H9 (cell line): Measurements from ENCODE around the gene MBD3L2B. TPM values are rescaled to one million over a fixed set of nuclear protein-coding genes. Genes with fewer than 3 reads are reported as not detected.

ENCODE experiments used
- DNase-seq: peaks from one replicate; pipeline ENCODE4 v3.0.0-alpha.2; 2017
- H2AFZ ChIP-seq: one replicate; pipeline ENCODE4 v1.6.1; 2013; ENCODE audit warnings: mild to moderate bottlenecking, low read length, control low read depth, moderate library complexity
- H2AK5ac ChIP-seq: 2 replicates; pipeline ENCODE4 v1.6.1; 2013; ENCODE audit warnings: low read length, control low read depth, mixed read lengths; ENCODE audit not compliant: insufficient read length
- H2BK120ac ChIP-seq: one replicate; pipeline ENCODE4 v1.6.1; 2013; ENCODE audit warnings: low read depth, mild to moderate bottlenecking, low read length, control low read depth, inconsistent platforms; ENCODE audit not compliant: poor library complexity, severe bottlenecking
- H2BK12ac ChIP-seq: 2 replicates; pipeline ENCODE4 v1.6.1; 2013; ENCODE audit warnings: low read length, control low read depth, mixed read lengths, low read depth; ENCODE audit not compliant: insufficient read length
- H2BK15ac ChIP-seq: 2 replicates; pipeline ENCODE4 v1.6.1; 2013; ENCODE audit warnings: low read depth, low read length, control low read depth
- H2BK20ac ChIP-seq: one replicate; pipeline ENCODE4 v1.6.1; 2013; ENCODE audit warnings: low read depth, mild to moderate bottlenecking, low read length, control low read depth, inconsistent platforms; ENCODE audit not compliant: poor library complexity, severe bottlenecking
- H2BK5ac ChIP-seq: 2 replicates; pipeline ENCODE4 v1.6.1; 2013; ENCODE audit warnings: low read length, control low read depth, mixed read lengths; ENCODE audit not compliant: insufficient read length
- H3K14ac ChIP-seq: 2 replicates; pipeline ENCODE4 v1.6.1; 2013; ENCODE audit warnings: low read length, control low read depth; ENCODE audit not compliant: insufficient read depth
- H3K18ac ChIP-seq: 2 replicates; pipeline ENCODE4 v1.6.1; 2013; ENCODE audit warnings: low read depth, mild to moderate bottlenecking, mixed read lengths, low read length, control low read depth; ENCODE audit not compliant: insufficient read length
- H3K23ac ChIP-seq: 2 replicates; pipeline ENCODE4 v1.6.1; 2013; ENCODE audit warnings: low read length, control low read depth, mixed read lengths, low read depth; ENCODE audit not compliant: insufficient read length
- H3K23me2 ChIP-seq: 2 replicates; pipeline ENCODE4 v1.6.1; 2013; ENCODE audit warnings: low read depth, mild to moderate bottlenecking, mixed read lengths, low read length, control low read depth; ENCODE audit not compliant: insufficient read length, poor library complexity, severe bottlenecking
- H3K27ac ChIP-seq: 2 replicates; pipeline ENCODE4 v1.5.1; 2013; ENCODE audit warnings: low read length, control low read depth, mixed read lengths, low read depth; ENCODE audit not compliant: insufficient read length
- H3K27me3 ChIP-seq: 2 replicates; pipeline ENCODE4 v1.6.1; 2013; ENCODE audit warnings: low read length, control low read depth, inconsistent platforms; ENCODE audit not compliant: insufficient read depth
- H3K4ac ChIP-seq: 2 replicates; pipeline ENCODE4 v1.6.1; 2013; ENCODE audit warnings: low read depth, mild to moderate bottlenecking, control low read depth, inconsistent platforms, low read length, moderate library complexity
- H3K4me1 ChIP-seq: 2 replicates; pipeline ENCODE4 v1.6.1; 2013; ENCODE audit warnings: low read length, control low read depth, inconsistent platforms; ENCODE audit not compliant: insufficient read depth
- H3K4me2 ChIP-seq: 2 replicates; pipeline ENCODE4 v1.6.1; 2013; ENCODE audit warnings: low read length, control low read depth, mixed read lengths; ENCODE audit not compliant: insufficient read length, insufficient read depth
- H3K56ac ChIP-seq: 2 replicates; pipeline ENCODE4 v1.6.1; 2013; ENCODE audit warnings: low read depth, mild to moderate bottlenecking, mixed read lengths, low read length, control low read depth; ENCODE audit not compliant: insufficient read length
- H3K79me1 ChIP-seq: 2 replicates; pipeline ENCODE4 v1.6.1; 2013; ENCODE audit warnings: low read depth, mild to moderate bottlenecking, moderate library complexity, low read length, control low read depth, inconsistent platforms; ENCODE audit not compliant: insufficient read depth, poor library complexity, severe bottlenecking
- H3K79me2 ChIP-seq: 2 replicates; pipeline ENCODE4 v1.6.1; 2013; ENCODE audit warnings: low read length, control low read depth, inconsistent platforms; ENCODE audit not compliant: insufficient read depth
- H3K9ac ChIP-seq: 2 replicates; pipeline ENCODE4 v1.6.1; 2013; ENCODE audit warnings: low read length, control low read depth, mixed read lengths; ENCODE audit not compliant: insufficient read length; ENCODE audit errors: extremely low read depth
- H3K9me3 ChIP-seq: one replicate; pipeline ENCODE4 v1.6.1; 2013; ENCODE audit warnings: low read depth, low read length, inconsistent platforms; ENCODE audit not compliant: control insufficient read depth
- H3T11ph ChIP-seq: one replicate; pipeline ENCODE4 v1.6.1; 2013; ENCODE audit warnings: mild to moderate bottlenecking, low read length, control low read depth, inconsistent platforms
- H4K20me1 ChIP-seq: one replicate; pipeline ENCODE4 v1.6.1; 2013; ENCODE audit not compliant: control insufficient read depth, insufficient read length, insufficient read depth
- H4K5ac ChIP-seq: 2 replicates; pipeline ENCODE4 v1.6.1; 2013; ENCODE audit warnings: low read depth, mild to moderate bottlenecking, mixed read lengths, low read length, control low read depth; ENCODE audit not compliant: insufficient read length
- H4K8ac ChIP-seq: replicated peaks from 2 replicates; pipeline ENCODE4 v1.6.1; 2013; ENCODE audit warnings: low read length, control low read depth, mixed read lengths, low read depth; ENCODE audit not compliant: insufficient read length
- H4K91ac ChIP-seq: 2 replicates; pipeline ENCODE4 v1.6.1; 2013; ENCODE audit warnings: low read depth, mild to moderate bottlenecking, moderate library complexity, mixed read lengths, low read length, control low read depth; ENCODE audit not compliant: insufficient read length
- H3K27ac Mint-ChIP-seq, 3 experiments: 2 replicates in 2 of 3; 3 replicates in 1 of 3; pipeline ENCODE4 v1.8.0; 2020 to 2021; ENCODE audit warnings: mixed read lengths in 3 of 3, mild to moderate bottlenecking in 1 of 3, moderate library complexity in 1 of 3
- H3K27me3 Mint-ChIP-seq: 2 replicates; pipeline ENCODE4 v1.8.0; 2021; ENCODE audit warnings: low read depth, mild to moderate bottlenecking, moderate library complexity, mixed read lengths
- H3K36me3 Mint-ChIP-seq, 3 experiments: 2 replicates in 2 of 3; 3 replicates in 1 of 3; pipeline ENCODE4 v1.8.0; 2020 to 2021; ENCODE audit warnings: low read depth in 3 of 3, mixed read lengths in 3 of 3; ENCODE audit not compliant: insufficient read depth in 1 of 3
- H3K4me1 Mint-ChIP-seq, 2 experiments: 2 replicates each; pipeline ENCODE4 v1.8.0; 2020; ENCODE audit warnings: mixed read lengths in 2 of 2
- H3K4me3 Mint-ChIP-seq, 2 experiments: 2 replicates in 1 of 2; 3 replicates in 1 of 2; pipeline ENCODE4 v1.8.0; 2020 to 2021; ENCODE audit warnings: mild to moderate bottlenecking in 2 of 2, mixed read lengths in 2 of 2, moderate library complexity in 1 of 2
- H3K9me3 Mint-ChIP-seq, 2 experiments: 2 replicates in 1 of 2; 3 replicates in 1 of 2; pipeline ENCODE4 v1.8.0; 2020; ENCODE audit warnings: mild to moderate bottlenecking in 2 of 2, mixed read lengths in 2 of 2, moderate library complexity in 1 of 2
- CTCF ChIP-seq: fragments of 200-600 bp; sonication (generic); conservative IDR thresholded peaks from 3 replicates; pipeline ENCODE4 v1.8.0; 2021; ENCODE audit warnings: antibody characterized with exemption, mild to moderate bottlenecking
- WGBS: extraction: QIAGEN DNeasy Blood & Tissue Kit; methylation state at CpG from one replicate; pipeline ENCODE4 v1.1.7; 2013; ENCODE audit warnings: missing lambda C conversion rate, low lambda C conversion rate, mixed read lengths; ENCODE audit not compliant: insufficient read length; ENCODE audit errors: extremely low coverage; 5-methylcytosine and 5-hydroxymethylcytosine counted together
- total RNA-seq: library from RNA; stranded (reverse); gene quantifications from 2 replicates; pipeline ENCODE4 v1.2.1, GENCODE V29; 2021

The MBD3L2B gene
- total RNA-seq, 1 experiment from 2014 or later: not detected

GRCh38 chr19:7063764-7064418 lies 42.7 kb upstream of the MBD3L2B start:
- WGBS: no CpG with 5 or more reads among the region's 9 CpGs
- no peak overlapping the region for H3K27ac Mint-ChIP-seq
- Histone ChIP-seq H3K9me3 (no peaks in the 10 kb centered on the region), H3K4me2 (no peak overlapping the region), H2BK5ac (no peak overlapping the region), H4K91ac (no peak overlapping the region), H4K20me1 (no peaks in the 10 kb centered on the region), H3K14ac (no peak overlapping the region), H3K56ac (no peak overlapping the region), H3K18ac (no peak overlapping the region), H3K23ac (no peak overlapping the region), H3K4me1 (no peaks in the 10 kb centered on the region), H3K9ac (no peak overlapping the region), H3K27me3 (no peaks in the 10 kb centered on the region), H3K23me2 (no peaks in the 10 kb centered on the region), H3K79me1 (no peaks in the 10 kb centered on the region), H2BK120ac (no peak overlapping the region), H4K8ac (no peak overlapping the region), H3K79me2 (no peaks in the 10 kb centered on the region), H4K5ac (no peak overlapping the region), H2BK12ac (no peak overlapping the region), H2AFZ (no peak overlapping the region), H3K27ac (no peak overlapping the region), H3K4ac (no peak overlapping the region), H2BK20ac (no peak overlapping the region), H2AK5ac (no peak overlapping the region), H3T11ph (no peak overlapping the region), H2BK15ac (no peak overlapping the region)
- H3K4me1 Mint-ChIP-seq: peaks cover 0 to 1% of the 10 kb centered on the region in 2 experiments; a peak in 2 of 4 replicates
- H3K4me3 Mint-ChIP-seq: no peak overlapping the region
- peaks cover 30 to 48% of the 10 kb centered on the region in 2 experiments for H3K9me3 Mint-ChIP-seq
- no peak for DNase-seq
- H3K27me3 Mint-ChIP-seq: no peaks in the 10 kb centered on the region
- TF ChIP-seq CTCF: no peak
- peaks cover 0 to 6% (median 3%) of the 10 kb centered on the region in 3 experiments; a peak in 6 of 7 replicates for H3K36me3 Mint-ChIP-seq
